Natural killer cell (primary cell): ENCODE data around the gene ZDHHC18. TPM values are rescaled to one million over a fixed set of nuclear protein-coding genes. Genes with fewer than 3 reads are reported as not detected.
"Not testable (repeated sequence)": the region's sequence is repeated elsewhere in the genome, so short reads cannot be mapped to it uniquely, and the experiment has no call there.

ENCODE experiments used
- ATAC-seq, 3 donors: fragments of 150-1000 bp in 2 of 3; fragments of 200-7000 bp in 1 of 3; cut with Tn5 transposase; 1 replicate in 1 of 3; 2 replicates in 2 of 3; pipeline ENCODE4 v1.10.0; 2021; ENCODE audit warnings: mild to moderate bottlenecking in 2 of 3, moderate library complexity in 2 of 3
- DNase-seq, 2 donors: peaks; one replicate each; pipeline versions ENCODE4 v3.0.0 to v3.0.0-alpha.2; 2013 to 2021; ENCODE audit warnings: mixed read lengths in 1 of 2
- H3K27ac ChIP-seq: one replicate; pipeline ENCODE4 v1.5.1; 2013; ENCODE audit warnings: mild to moderate bottlenecking, low read length
- H3K27me3 ChIP-seq: one replicate; pipeline ENCODE4 v1.6.1; 2013; ENCODE audit warnings: low read length; ENCODE audit not compliant: control insufficient read depth, insufficient read depth
- H3K36me3 ChIP-seq: one replicate; pipeline ENCODE4 v1.6.1; 2013; ENCODE audit warnings: low read length; ENCODE audit not compliant: control insufficient read depth, insufficient read depth
- H3K4me1 ChIP-seq: one replicate; pipeline ENCODE4 v1.6.1; 2013; ENCODE audit warnings: low read length; ENCODE audit not compliant: control insufficient read depth, insufficient read depth
- H3K4me3 ChIP-seq: one replicate; pipeline ENCODE4 v1.5.1; 2013; ENCODE audit warnings: low read length
- H3K9me3 ChIP-seq: one replicate; pipeline ENCODE4 v1.6.1; 2013; ENCODE audit warnings: low read length; ENCODE audit not compliant: control insufficient read depth, insufficient read depth
- H3K27ac Mint-ChIP-seq, 2 donors: one replicate each; pipeline ENCODE4 v1.8.0; 2022; ENCODE audit warnings: mild to moderate bottlenecking in 2 of 2, mixed read lengths in 2 of 2, moderate library complexity in 1 of 2
- H3K27me3 Mint-ChIP-seq, 2 donors: one replicate each; pipeline ENCODE4 v1.8.0; 2022; ENCODE audit warnings: low read depth in 2 of 2, mixed read lengths in 2 of 2
- H3K36me3 Mint-ChIP-seq: one replicate; pipeline ENCODE4 v1.8.0; 2022; ENCODE audit warnings: mixed read lengths
- H3K4me1 Mint-ChIP-seq, 2 donors: one replicate each; pipeline ENCODE4 v1.8.0; 2022; ENCODE audit warnings: mixed read lengths in 2 of 2
- H3K4me3 Mint-ChIP-seq: one replicate; pipeline ENCODE4 v1.8.0; 2022; ENCODE audit warnings: mild to moderate bottlenecking, moderate library complexity, mixed read lengths
- H3K9me3 Mint-ChIP-seq, 2 donors: one replicate each; pipeline ENCODE4 v1.8.0; 2022; ENCODE audit warnings: mixed read lengths in 2 of 2
- CTCF ChIP-seq: fragments of 200-600 bp; IDR thresholded peaks from one replicate; pipeline ENCODE4 v1.8.0; 2022; ENCODE audit warnings: antibody characterized with exemption
- WGBS: methylation state at CpG from one replicate; pipeline ENCODE4 v1.1.7; 2013; ENCODE audit warnings: missing lambda C conversion rate; ENCODE audit not compliant: insufficient coverage; 5-methylcytosine and 5-hydroxymethylcytosine counted together
- intact Hi-C: fragments of 100-400 bp; cut with micrococcal nuclease; formaldehyde crosslinking; loops from one replicate; pipeline ENCODE4 v1.14.2; 2022
- total RNA-seq, 4 donors: library from RNA; stranded (reverse); fragments of 120-200 nt in 1 of 4; gene quantifications; one replicate each; pipeline versions ENCODE4 v1.2.3 to v1.2.4, GENCODE V29; 2013 to 2022

ZDHHC18 gene
- total RNA-seq, 3 donors from 2014 or later (not counting 1 experiment from before 2014, with no cell fraction given), result 70.0 to 74.6 (median 72.3) TPM

GRCh38 chr1:26799479-26800142 lies 26.9 kb upstream of the ZDHHC18 start:
- Histone ChIP-seq H3K4me3 (no peak overlapping the region), H3K27ac (peak overlapping the region; percentile 70), H3K9me3 (no peaks in the 10 kb centered on the region), H3K4me1 (peaks cover 35% of the 10 kb centered on the region), H3K36me3 (peaks cover 14% of the 10 kb centered on the region), H3K27me3 (no peaks in the 10 kb centered on the region)
- Mint-ChIP-seq H3K36me3 (peaks cover 6% of the 10 kb centered on the region), H3K4me3 (peak overlapping the region; percentile 82), H3K27ac (peak overlapping the region; percentile 89 to 95), H3K4me1 (peaks cover 35 to 37% of the 10 kb centered on the region in 2 donors), H3K9me3 (no peaks in the 10 kb centered on the region), H3K27me3 (no peaks in the 10 kb centered on the region)
- TF ChIP-seq CTCF, result no peak
- WGBS, result 78% methylated on average over 5 of the region's 5 CpGs
- DNase-seq (peak in 1 of 2 donors; percentile 49), ATAC-seq (peak; percentile 52 to 77 (median 52))
- intact Hi-C loops, result no loop called here

- H3K36me3 Mint-ChIP-seq, H3K9me3 Mint-ChIP-seq, H3K27me3 Mint-ChIP-seq, H3K4me3 Mint-ChIP-seq, H3K4me3 ChIP-seq, H3K36me3 ChIP-seq, H3K9me3 ChIP-seq, H3K27ac Mint-ChIP-seq, H3K27ac ChIP-seq, DNase-seq, ATAC-seq, H3K27me3 ChIP-seq, intact Hi-C loops: not testable (repeated sequence)
- H3K4me1 ChIP-seq, result peaks cover 34% of the 10 kb centered on the region
- H3K4me1 Mint-ChIP-seq, result peaks cover 33 to 39% of the 10 kb centered on the region in 2 donors
- 98% methylated on average over 32 of the region's 36 CpGs for WGBS
Observed at GRCh38 chr1:26803932-26804331, 22.6 kb upstream of the ZDHHC18 start.

- not testable (repeated sequence) for H3K9me3 Mint-ChIP-seq, H3K27me3 Mint-ChIP-seq, H3K9me3 ChIP-seq, H3K36me3 ChIP-seq, H3K4me3 ChIP-seq, H3K27me3 ChIP-seq, H3K36me3 Mint-ChIP-seq
- Mint-ChIP-seq H3K27ac (peak overlapping the region; percentile 90 to 93), H3K4me1 (peaks cover 15 to 17% of the 10 kb centered on the region in 2 donors), H3K4me3 (peak overlapping the region; percentile 71)
- intact Hi-C loops, result loop anchor here (1.0 to 2.0 kb wide), 2 partner anchors 23 to 68 kb away; no protein-coding TSS in a partner anchor
- TF ChIP-seq CTCF, result peak; percentile 73
- 66% methylated on average over 9 of the region's 11 CpGs for WGBS
- peak; percentile 61 to 93 for DNase-seq
- peak; percentile 94 to 97 (median 94) for ATAC-seq
- Histone ChIP-seq H3K4me1 (peaks cover 15% of the 10 kb centered on the region), H3K27ac (peak overlapping the region; percentile 54)
Observed at GRCh38 chr1:26810105-26810504, 16.4 kb upstream of the ZDHHC18 start.

- Histone ChIP-seq H3K9me3 (no peaks in the 10 kb centered on the region), H3K36me3 (no peaks in the 10 kb centered on the region), H3K4me1 (peaks cover 15% of the 10 kb centered on the region), H3K27ac (peak overlapping the region; percentile 54), H3K4me3 (no peak overlapping the region), H3K27me3 (no peaks in the 10 kb centered on the region)
- 46% methylated on average over 4 of the region's 4 CpGs for WGBS
- Mint-ChIP-seq H3K27me3 (no peaks in the 10 kb centered on the region), H3K9me3 (no peaks in the 10 kb centered on the region), H3K4me3 (peak overlapping the region; percentile 71), H3K27ac (peak overlapping the region; percentile 90 to 93), H3K4me1 (peaks cover 13 to 15% of the 10 kb centered on the region in 2 donors), H3K36me3 (no peaks in the 10 kb centered on the region)
- peak in 2 of 3 donors; percentile 32 to 58 for ATAC-seq
- intact Hi-C loops, result loop anchor here (2.0 kb wide), 1 partner anchor 22 kb away; no protein-coding TSS in a partner anchor
- no peak for TF ChIP-seq CTCF
- peak in 1 of 2 donors; percentile 64 for DNase-seq
Observed at GRCh38 chr1:26811057-26811456, 15.4 kb upstream of the ZDHHC18 start.
